ENCODE results near the gene RGSL1.

The RGSL1 gene

GRCh38 chr1:182450087-182450486, at the start of gene RGSL1:
TSS of gene RGSL1 (plus strand) at chr1:182450146. CDS start at chr1:182450166, 20 bp downstream.
- DNase-seq, result no peak

GRCh38 chr1:182400567-182400966, 49.4 kb upstream of the RGSL1 start, which contains the start of gene TEDDM1:
TSS of gene TEDDM1 (minus strand) at chr1:182400667. CDS start at chr1:182400485, 182 bp downstream.
- no peak for DNase-seq

DNA sequence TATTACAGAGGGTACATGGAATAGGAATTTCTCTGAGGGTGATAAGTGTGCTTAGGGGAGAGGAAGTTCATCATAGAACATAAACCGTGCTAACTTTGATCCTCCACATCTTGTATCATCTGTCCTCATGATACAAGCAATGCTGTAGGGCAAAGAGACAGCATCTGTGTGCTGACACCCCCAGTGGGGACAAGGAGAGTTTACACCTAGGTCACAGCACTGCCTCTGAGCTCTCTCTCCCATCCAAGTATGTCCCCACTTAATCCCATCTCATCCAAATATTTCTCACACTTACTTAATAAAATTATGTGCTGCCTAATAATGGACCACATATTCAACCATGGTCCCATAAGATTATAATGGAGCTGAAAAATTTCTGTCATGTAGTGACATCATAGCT, 45.2 kb upstream of the RGSL1 start:
- DNase-seq, result no peak

GRCh38 chr1:182405578-182405977, 44.4 kb upstream of the RGSL1 start:
- DNase-seq, result no peak

GRCh38 chr1:182406012-182406411, 43.9 kb upstream of the RGSL1 start:
- DNase-seq, result no peak

GRCh38 chr1:182407724-182408123, 42.2 kb upstream of the RGSL1 start:
- no peak for DNase-seq

DNA sequence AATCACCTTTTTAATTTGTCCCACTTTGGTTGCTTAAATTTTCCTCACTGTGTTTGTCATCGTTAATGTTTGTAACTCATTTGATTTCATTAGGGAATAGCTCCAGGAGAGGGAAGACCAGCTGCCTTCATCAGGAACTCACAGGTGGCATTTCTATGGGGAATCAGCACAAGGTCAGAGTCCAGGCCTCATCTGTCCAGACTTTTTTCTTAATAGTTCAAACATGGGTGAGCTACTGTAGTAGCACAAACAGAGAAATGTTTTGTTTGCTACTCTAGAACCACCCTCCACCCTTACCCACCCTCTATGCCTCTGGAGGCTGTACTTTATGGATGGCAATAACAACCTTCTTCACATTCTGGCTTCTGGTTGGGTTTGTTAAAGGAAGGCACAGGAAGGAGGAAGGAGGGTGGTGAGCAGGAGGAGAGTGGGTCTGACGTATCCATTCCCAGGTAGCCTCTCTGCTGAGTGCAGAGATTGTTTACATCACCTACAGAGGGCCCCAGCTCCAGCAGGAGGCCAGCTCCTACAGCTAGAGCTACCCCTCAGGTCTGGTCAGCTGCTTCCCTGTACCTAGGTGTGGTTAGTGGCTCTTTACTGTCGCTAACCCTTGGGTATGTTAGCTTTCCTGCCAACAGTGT, 41.4 kb upstream of the RGSL1 start:
- no peak for DNase-seq

DNA sequence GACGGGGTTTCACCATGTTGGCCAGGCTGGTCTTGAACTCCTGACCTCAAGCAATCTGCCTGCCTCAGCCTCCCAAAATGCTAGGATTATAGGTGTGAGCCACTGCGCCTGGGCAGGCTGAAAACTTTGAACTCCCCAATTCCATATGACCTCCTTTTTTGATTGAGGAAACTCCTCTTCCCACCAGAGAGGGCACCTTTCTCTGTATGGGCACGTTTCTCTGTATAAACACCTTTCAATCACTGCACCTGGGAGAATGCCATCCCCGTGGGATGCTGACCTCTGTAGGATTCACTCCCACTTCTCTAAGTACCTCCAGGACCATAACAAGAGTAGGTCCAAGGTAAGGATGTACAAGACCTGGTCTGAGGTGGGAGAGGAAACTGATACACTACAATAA, 39.8 kb upstream of the RGSL1 start:
- no peak for DNase-seq

DNA sequence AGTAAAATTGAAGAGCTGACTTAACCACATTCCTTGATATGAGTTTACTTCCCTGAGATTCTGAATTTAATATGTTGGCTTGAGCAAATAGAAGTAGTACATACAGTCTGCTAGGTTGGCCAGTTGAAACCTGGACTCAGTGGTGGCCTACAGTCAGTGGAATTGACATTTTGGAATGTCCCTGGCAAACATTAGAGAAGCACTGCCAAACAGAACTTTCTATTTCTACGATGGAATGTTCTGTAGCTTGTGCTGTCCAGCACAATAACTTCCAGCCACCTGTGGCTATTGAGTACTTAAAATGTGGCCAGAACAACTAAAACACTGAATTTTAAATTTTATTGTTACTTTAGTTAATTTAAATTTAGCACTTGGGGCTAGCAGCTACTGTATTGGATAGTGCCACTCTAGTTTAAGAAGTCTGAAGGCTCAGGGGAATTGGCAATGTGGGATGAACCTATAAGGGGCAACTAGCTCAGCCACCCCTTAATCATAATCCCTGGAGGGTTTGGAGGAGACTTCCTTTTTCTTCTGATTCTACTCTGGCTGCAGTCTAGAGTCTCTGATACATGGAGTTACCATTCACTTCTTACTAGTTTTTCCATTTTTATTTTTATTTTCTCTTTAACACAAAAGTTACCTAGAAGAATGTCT, 39.2 kb upstream of the RGSL1 start:
- no peak for DNase-seq

DNA sequence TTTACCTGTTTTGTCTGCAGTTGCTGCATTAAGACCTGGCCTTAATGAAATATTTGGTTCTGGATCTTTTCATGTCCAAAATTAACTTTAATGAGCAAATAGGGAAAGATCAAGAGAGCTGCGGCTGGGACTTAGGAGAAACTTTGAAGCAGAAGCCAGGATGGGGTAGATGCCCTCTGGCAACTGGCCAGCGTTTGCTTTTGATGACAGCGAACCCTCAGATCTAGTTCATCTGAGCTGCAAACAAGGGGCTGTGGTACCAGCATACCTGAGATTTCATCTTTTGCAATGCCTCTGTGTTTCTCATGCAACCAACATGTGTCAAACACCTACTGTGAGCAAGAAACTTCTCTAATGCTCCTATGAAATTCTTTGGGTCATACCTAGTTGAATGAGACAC, 36.5 kb upstream of the RGSL1 start:
- no peak for DNase-seq

DNA sequence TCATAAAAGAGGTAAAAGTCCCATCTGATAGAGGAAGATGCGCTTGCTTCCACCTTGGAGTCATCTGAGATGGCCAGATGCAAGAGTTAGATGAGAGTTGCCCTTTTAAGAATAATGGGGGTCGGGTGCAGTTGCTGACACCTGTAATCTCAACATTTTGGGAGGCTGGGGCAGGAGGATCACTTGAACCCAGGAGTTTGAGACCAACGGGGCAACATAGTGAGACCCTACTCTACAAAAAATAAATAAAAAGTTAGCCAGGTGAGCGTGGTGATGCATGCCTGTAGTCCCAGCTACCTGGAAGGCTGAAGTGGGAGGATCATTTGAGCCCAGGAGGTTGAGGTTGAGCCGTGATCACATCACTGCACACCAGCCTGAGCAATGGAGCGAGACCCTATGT, 36.0 kb upstream of the RGSL1 start:
- DNase-seq, result no peak

DNA sequence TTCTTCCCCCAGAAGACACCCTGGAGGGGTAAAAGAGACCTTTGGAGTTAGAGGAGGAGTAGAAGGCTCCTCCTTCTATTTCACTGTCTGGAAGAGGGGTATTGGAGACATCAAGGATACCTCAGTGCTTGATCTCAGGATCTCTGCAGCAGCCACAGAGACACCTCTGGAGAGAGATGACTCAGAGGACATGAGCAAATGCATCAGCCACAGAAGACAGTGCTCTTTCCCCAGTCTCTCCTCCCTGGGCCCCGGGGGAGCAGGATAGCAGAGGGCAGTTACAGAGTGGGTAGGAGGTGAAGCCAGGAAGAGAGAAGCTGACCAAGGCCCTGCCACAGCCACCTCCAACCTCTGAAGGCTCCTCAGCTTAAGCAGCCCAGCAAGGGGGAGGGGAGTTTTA, 34.2 kb upstream of the RGSL1 start:
- DNase-seq, result no peak

DNA sequence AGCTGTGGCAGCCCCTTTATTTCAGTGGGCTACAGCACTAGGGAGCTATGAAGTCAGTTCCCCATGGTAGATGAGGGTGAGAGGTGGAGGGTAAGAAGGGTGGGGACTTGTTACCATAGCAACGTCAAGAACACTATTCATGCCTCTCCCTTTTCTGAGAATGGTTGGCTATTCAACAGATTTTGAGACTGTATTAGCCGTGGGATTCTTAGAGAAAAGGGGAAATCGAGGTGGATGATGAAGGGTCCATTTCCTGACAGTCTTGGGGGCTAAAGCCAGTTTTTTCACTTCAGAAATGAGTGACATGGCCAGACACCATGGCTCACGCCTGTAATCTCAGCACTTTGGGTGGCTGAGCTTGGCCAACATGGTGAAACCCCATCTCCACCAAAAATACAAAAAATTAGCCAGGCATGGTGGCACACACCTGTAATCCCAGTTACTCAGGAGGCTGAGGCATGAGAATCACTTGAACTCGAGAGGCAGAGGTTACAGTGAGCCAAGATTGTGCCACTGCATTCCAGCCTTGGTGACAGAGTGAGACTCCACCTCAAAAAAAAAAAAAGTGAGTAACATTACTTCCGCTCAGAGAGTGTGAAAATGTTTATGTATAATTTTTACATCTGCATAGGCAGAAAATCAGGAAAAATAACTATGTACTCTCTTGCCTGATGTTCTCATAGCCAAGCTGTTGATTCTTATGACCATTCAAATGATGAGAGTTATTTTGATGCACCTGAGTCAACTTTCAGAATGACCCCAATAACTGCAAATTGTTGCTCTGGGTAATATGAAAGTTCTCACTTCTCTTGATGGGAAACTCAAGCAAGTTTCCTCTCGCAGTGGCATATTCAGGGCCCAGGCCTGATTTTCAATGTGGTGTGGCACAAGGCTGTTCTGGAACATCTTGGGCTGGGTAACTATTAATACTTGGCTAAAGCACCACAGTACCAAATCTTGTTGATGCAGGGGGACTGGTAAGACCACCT, 23.2 kb upstream of the RGSL1 start:
- DNase-seq, result no peak

DNA sequence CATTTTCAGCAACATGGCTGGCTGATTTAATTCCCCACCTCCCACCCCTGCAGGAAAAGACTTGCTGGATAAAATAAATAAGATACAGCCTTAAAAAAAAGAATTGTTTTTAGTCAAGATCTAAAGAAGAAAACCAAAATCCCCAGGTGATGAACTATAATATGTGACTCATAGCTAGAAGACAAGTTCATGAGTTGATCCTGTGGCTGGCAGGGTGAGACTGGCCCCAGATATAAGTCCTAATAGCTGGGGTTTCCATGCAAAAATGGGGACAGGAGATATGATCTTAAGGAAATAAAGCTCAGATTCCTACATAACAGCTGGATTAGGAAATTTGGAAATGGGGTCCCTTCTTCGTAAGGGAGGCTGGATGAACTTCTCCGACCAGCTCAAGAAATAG, 21.9 kb upstream of the RGSL1 start:
- no peak for DNase-seq

DNA sequence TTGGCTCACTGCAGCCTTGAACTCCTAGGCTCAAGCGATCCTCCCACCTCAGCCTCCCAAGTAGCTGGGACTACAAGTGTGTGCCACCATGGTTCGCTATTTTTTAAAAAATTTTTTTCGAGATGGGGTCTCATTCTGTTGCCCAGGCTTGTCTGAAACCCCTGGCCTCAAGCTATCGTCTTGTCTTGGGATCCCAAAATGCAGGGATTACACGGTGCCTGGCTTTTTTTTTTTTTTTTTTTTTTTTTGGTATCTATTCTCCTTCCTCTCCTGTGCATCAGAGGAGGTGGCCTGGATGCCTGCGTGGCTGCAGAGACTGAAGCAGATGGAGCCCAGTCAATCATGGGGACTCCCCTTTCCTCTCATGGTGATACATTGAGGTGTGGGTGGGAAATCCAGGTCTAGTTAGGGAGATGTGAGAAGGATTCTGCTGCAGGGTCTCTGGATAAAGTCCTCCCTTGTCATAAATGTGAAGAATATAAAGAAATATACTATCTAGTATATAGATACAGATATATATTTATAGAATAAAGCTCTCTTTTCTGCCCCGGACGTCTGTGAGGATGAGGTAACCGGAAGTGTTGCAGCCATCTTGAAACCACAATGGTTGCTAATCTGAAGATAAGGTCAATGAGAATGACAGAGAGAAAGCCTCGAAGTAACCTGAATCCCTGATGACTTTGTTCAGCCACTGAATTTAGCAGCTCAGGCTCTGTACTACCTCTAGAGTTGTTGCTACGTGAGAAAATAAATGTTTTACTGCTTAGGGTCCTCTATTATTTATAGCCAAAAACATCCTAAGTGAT, 19.5 kb upstream of the RGSL1 start:
- DNase-seq, result no peak

DNA sequence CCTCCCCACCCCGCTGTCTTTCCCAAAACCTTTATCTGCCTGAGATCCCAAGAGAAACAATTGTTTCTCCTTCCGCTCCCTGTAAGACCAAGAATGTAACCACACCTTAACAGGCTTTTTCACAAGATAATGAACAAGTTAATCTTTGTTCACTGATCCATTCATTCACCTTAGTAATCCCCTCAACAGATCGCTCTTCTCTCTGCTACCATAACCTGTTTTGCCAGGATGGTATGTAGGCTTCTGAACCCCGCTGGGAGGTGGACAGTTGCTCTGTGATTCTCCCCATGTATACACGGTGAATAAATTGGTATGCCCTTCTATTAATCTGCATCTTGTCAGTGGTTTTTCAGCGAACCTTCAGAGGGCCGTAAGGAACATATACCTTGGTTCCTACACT, 18.7 kb upstream of the RGSL1 start:
- no peak for DNase-seq

GRCh38 chr1:182433580-182433979, 16.4 kb upstream of the RGSL1 start:
- DNase-seq, result no peak

- DNase-seq, result no peak
Measured at GRCh38 chr1:182438326-182438725, 11.6 kb upstream of the RGSL1 start.

- no peak for DNase-seq
Measured at GRCh38 chr1:182441719-182442118, 8.2 kb upstream of the RGSL1 start.

- DNase-seq, result no peak
Measured at GRCh38 chr1:182442333-182442732, 7.6 kb upstream of the RGSL1 start.

DNA sequence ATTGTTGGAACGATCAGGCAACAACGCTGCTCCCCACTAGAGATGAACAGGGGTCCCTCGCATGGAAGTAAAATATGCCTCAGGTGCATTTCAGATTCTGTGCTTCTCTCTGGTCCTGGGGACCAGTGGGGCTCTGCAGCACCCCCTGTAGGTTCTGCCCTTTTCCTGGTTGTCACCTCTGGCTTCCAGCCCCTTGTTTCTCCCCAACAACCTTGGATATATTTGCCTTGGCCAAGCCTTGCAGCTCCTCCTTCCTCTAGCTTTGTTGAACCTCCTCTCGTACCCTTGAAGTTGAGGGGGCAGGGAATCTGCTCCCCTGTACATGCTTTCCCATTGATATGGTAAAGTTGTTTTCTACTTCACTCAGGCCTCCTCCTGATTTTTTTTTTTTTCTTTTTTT, 5.4 kb upstream of the RGSL1 start:
- DNase-seq, result no peak

DNA sequence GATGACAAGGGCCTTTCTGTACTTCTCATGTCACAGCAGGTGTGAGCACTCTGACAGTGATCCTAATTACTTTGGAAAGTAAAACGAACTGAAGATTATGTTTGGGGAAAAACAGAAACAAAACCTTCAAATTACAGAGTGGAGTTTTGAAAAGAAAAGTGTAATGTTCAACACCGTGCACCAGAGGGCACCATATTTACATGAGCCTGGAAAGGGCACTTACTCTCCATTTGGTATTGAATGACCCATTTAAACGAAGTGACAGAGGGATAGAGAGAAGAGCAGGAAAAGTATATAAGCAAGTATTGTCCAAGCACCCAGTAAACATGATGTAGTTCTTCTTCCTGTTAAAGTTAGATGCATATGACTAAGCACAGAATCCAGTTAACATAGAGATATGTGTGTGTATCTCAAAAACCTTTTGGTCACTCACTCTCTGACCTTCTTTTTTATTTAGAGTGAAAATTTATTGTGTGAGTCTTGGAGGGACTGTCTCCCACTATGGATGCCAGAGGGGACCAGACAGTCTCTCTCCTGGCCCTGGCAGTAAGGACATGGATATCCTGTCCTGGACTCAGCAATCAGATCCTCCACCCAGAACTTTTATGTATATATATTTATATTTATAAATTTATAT, 3.8 kb upstream of the RGSL1 start:
- peak; percentile 39 to 85 (median 77) for DNase-seq

Measured in NCI-H1417 (cell line).